H9 (cell line): ENCODE results near the gene GATA1. TPM values are rescaled to one million over a fixed set of nuclear protein-coding genes. Genes with fewer than 3 reads are reported as not detected.

Experiments
- DNase-seq: peaks from one replicate; pipeline ENCODE4 v3.0.0-alpha.2; 2017
- H2AFZ ChIP-seq: one replicate; pipeline ENCODE4 v1.6.1; 2013; ENCODE audit warnings: mild to moderate bottlenecking, low read length, control low read depth, moderate library complexity
- H2AK5ac ChIP-seq: 2 replicates; pipeline ENCODE4 v1.6.1; 2013; ENCODE audit warnings: low read length, control low read depth, mixed read lengths; ENCODE audit not compliant: insufficient read length
- H2BK120ac ChIP-seq: one replicate; pipeline ENCODE4 v1.6.1; 2013; ENCODE audit warnings: low read depth, mild to moderate bottlenecking, low read length, control low read depth, inconsistent platforms; ENCODE audit not compliant: poor library complexity, severe bottlenecking
- H2BK12ac ChIP-seq: 2 replicates; pipeline ENCODE4 v1.6.1; 2013; ENCODE audit warnings: low read length, control low read depth, mixed read lengths, low read depth; ENCODE audit not compliant: insufficient read length
- H2BK15ac ChIP-seq: 2 replicates; pipeline ENCODE4 v1.6.1; 2013; ENCODE audit warnings: low read depth, low read length, control low read depth
- H2BK20ac ChIP-seq: one replicate; pipeline ENCODE4 v1.6.1; 2013; ENCODE audit warnings: low read depth, mild to moderate bottlenecking, low read length, control low read depth, inconsistent platforms; ENCODE audit not compliant: poor library complexity, severe bottlenecking
- H2BK5ac ChIP-seq: 2 replicates; pipeline ENCODE4 v1.6.1; 2013; ENCODE audit warnings: low read length, control low read depth, mixed read lengths; ENCODE audit not compliant: insufficient read length
- H3K14ac ChIP-seq: 2 replicates; pipeline ENCODE4 v1.6.1; 2013; ENCODE audit warnings: low read length, control low read depth; ENCODE audit not compliant: insufficient read depth
- H3K18ac ChIP-seq: 2 replicates; pipeline ENCODE4 v1.6.1; 2013; ENCODE audit warnings: low read depth, mild to moderate bottlenecking, mixed read lengths, low read length, control low read depth; ENCODE audit not compliant: insufficient read length
- H3K23ac ChIP-seq: 2 replicates; pipeline ENCODE4 v1.6.1; 2013; ENCODE audit warnings: low read length, control low read depth, mixed read lengths, low read depth; ENCODE audit not compliant: insufficient read length
- H3K23me2 ChIP-seq: 2 replicates; pipeline ENCODE4 v1.6.1; 2013; ENCODE audit warnings: low read depth, mild to moderate bottlenecking, mixed read lengths, low read length, control low read depth; ENCODE audit not compliant: insufficient read length, poor library complexity, severe bottlenecking
- H3K27ac ChIP-seq: 2 replicates; pipeline ENCODE4 v1.5.1; 2013; ENCODE audit warnings: low read length, control low read depth, mixed read lengths, low read depth; ENCODE audit not compliant: insufficient read length
- H3K27me3 ChIP-seq: 2 replicates; pipeline ENCODE4 v1.6.1; 2013; ENCODE audit warnings: low read length, control low read depth, inconsistent platforms; ENCODE audit not compliant: insufficient read depth
- H3K4ac ChIP-seq: 2 replicates; pipeline ENCODE4 v1.6.1; 2013; ENCODE audit warnings: low read depth, mild to moderate bottlenecking, control low read depth, inconsistent platforms, low read length, moderate library complexity
- H3K4me1 ChIP-seq: 2 replicates; pipeline ENCODE4 v1.6.1; 2013; ENCODE audit warnings: low read length, control low read depth, inconsistent platforms; ENCODE audit not compliant: insufficient read depth
- H3K4me2 ChIP-seq: 2 replicates; pipeline ENCODE4 v1.6.1; 2013; ENCODE audit warnings: low read length, control low read depth, mixed read lengths; ENCODE audit not compliant: insufficient read length, insufficient read depth
- H3K56ac ChIP-seq: 2 replicates; pipeline ENCODE4 v1.6.1; 2013; ENCODE audit warnings: low read depth, mild to moderate bottlenecking, mixed read lengths, low read length, control low read depth; ENCODE audit not compliant: insufficient read length
- H3K79me1 ChIP-seq: 2 replicates; pipeline ENCODE4 v1.6.1; 2013; ENCODE audit warnings: low read depth, mild to moderate bottlenecking, moderate library complexity, low read length, control low read depth, inconsistent platforms; ENCODE audit not compliant: insufficient read depth, poor library complexity, severe bottlenecking
- H3K79me2 ChIP-seq: 2 replicates; pipeline ENCODE4 v1.6.1; 2013; ENCODE audit warnings: low read length, control low read depth, inconsistent platforms; ENCODE audit not compliant: insufficient read depth
- H3K9ac ChIP-seq: 2 replicates; pipeline ENCODE4 v1.6.1; 2013; ENCODE audit warnings: low read length, control low read depth, mixed read lengths; ENCODE audit not compliant: insufficient read length; ENCODE audit errors: extremely low read depth
- H3K9me3 ChIP-seq: one replicate; pipeline ENCODE4 v1.6.1; 2013; ENCODE audit warnings: low read depth, low read length, inconsistent platforms; ENCODE audit not compliant: control insufficient read depth
- H3T11ph ChIP-seq: one replicate; pipeline ENCODE4 v1.6.1; 2013; ENCODE audit warnings: mild to moderate bottlenecking, low read length, control low read depth, inconsistent platforms
- H4K20me1 ChIP-seq: one replicate; pipeline ENCODE4 v1.6.1; 2013; ENCODE audit not compliant: control insufficient read depth, insufficient read length, insufficient read depth
- H4K5ac ChIP-seq: 2 replicates; pipeline ENCODE4 v1.6.1; 2013; ENCODE audit warnings: low read depth, mild to moderate bottlenecking, mixed read lengths, low read length, control low read depth; ENCODE audit not compliant: insufficient read length
- H4K8ac ChIP-seq: replicated peaks from 2 replicates; pipeline ENCODE4 v1.6.1; 2013; ENCODE audit warnings: low read length, control low read depth, mixed read lengths, low read depth; ENCODE audit not compliant: insufficient read length
- H4K91ac ChIP-seq: 2 replicates; pipeline ENCODE4 v1.6.1; 2013; ENCODE audit warnings: low read depth, mild to moderate bottlenecking, moderate library complexity, mixed read lengths, low read length, control low read depth; ENCODE audit not compliant: insufficient read length
- H3K27ac Mint-ChIP-seq, 3 experiments: 2 replicates in 2 of 3; 3 replicates in 1 of 3; pipeline ENCODE4 v1.8.0; 2020 to 2021; ENCODE audit warnings: mixed read lengths in 3 of 3, mild to moderate bottlenecking in 1 of 3, moderate library complexity in 1 of 3
- H3K27me3 Mint-ChIP-seq: 2 replicates; pipeline ENCODE4 v1.8.0; 2021; ENCODE audit warnings: low read depth, mild to moderate bottlenecking, moderate library complexity, mixed read lengths
- H3K36me3 Mint-ChIP-seq, 3 experiments: 2 replicates in 2 of 3; 3 replicates in 1 of 3; pipeline ENCODE4 v1.8.0; 2020 to 2021; ENCODE audit warnings: low read depth in 3 of 3, mixed read lengths in 3 of 3; ENCODE audit not compliant: insufficient read depth in 1 of 3
- H3K4me1 Mint-ChIP-seq, 2 experiments: 2 replicates each; pipeline ENCODE4 v1.8.0; 2020; ENCODE audit warnings: mixed read lengths in 2 of 2
- H3K4me3 Mint-ChIP-seq, 2 experiments: 2 replicates in 1 of 2; 3 replicates in 1 of 2; pipeline ENCODE4 v1.8.0; 2020 to 2021; ENCODE audit warnings: mild to moderate bottlenecking in 2 of 2, mixed read lengths in 2 of 2, moderate library complexity in 1 of 2
- H3K9me3 Mint-ChIP-seq, 2 experiments: 2 replicates in 1 of 2; 3 replicates in 1 of 2; pipeline ENCODE4 v1.8.0; 2020; ENCODE audit warnings: mild to moderate bottlenecking in 2 of 2, mixed read lengths in 2 of 2, moderate library complexity in 1 of 2
- CTCF ChIP-seq: fragments of 200-600 bp; sonication (generic); conservative IDR thresholded peaks from 3 replicates; pipeline ENCODE4 v1.8.0; 2021; ENCODE audit warnings: antibody characterized with exemption, mild to moderate bottlenecking
- WGBS: extraction: QIAGEN DNeasy Blood & Tissue Kit; methylation state at CpG from one replicate; pipeline ENCODE4 v1.1.7; 2013; ENCODE audit warnings: missing lambda C conversion rate, low lambda C conversion rate, mixed read lengths; ENCODE audit not compliant: insufficient read length; ENCODE audit errors: extremely low coverage; 5-methylcytosine and 5-hydroxymethylcytosine counted together
- total RNA-seq: library from RNA; stranded (reverse); gene quantifications from 2 replicates; pipeline ENCODE4 v1.2.1, GENCODE V29; 2021

Gene GATA1
- total RNA-seq, 1 experiment from 2014 or later = not detected

GRCh38 chrX:48794340-48794910 is 8.0 kb downstream of the GATA1 start:
- DNase-seq = no peak
- H3K23ac ChIP-seq = no peak overlapping the region
- Mint-ChIP-seq H3K27ac (no peak overlapping the region; a peak in 1 of 7 replicates), H3K27me3 (peaks cover 2% of the 10 kb centered on the region; the same call in 1 of the 2 replicates), H3K4me3 (no peak overlapping the region), H3K9me3 (peaks cover 68 to 71% of the 10 kb centered on the region in 2 experiments), H3K36me3 (peaks cover 0 to 7% (median 4%) of the 10 kb centered on the region in 3 experiments; a peak in 5 of 7 replicates), H3K4me1 (no peaks in the 10 kb centered on the region)
- no peak overlapping the region for H3K14ac ChIP-seq
- no peaks in the 10 kb centered on the region for H3K27me3 ChIP-seq
- H2BK20ac ChIP-seq = no peak overlapping the region
- H3K56ac ChIP-seq = no peak overlapping the region
- no peak overlapping the region for H3K18ac ChIP-seq
- H3K4me1 ChIP-seq = no peaks in the 10 kb centered on the region
- TF ChIP-seq CTCF = no peak
- no peak overlapping the region for H3K9ac ChIP-seq
- H3K4me2 ChIP-seq = no peak overlapping the region
- H3K27ac ChIP-seq = no peak overlapping the region
- H3K4ac ChIP-seq = no peak overlapping the region
- H4K20me1 ChIP-seq = no peaks in the 10 kb centered on the region
- no peak overlapping the region for H4K8ac ChIP-seq
- H2BK120ac ChIP-seq = no peak overlapping the region
- no peak overlapping the region for H2BK15ac ChIP-seq
- H3K23me2 ChIP-seq = no peaks in the 10 kb centered on the region
- no peaks in the 10 kb centered on the region for H3K79me1 ChIP-seq
- no peak overlapping the region for H2BK12ac ChIP-seq
- H3K79me2 ChIP-seq = no peaks in the 10 kb centered on the region
- H4K5ac ChIP-seq = no peak overlapping the region
- H4K91ac ChIP-seq = no peak overlapping the region
- H2AFZ ChIP-seq = no peak overlapping the region
- no CpG with 5 or more reads among the region's 12 CpGs for WGBS
- no peak overlapping the region for H3T11ph ChIP-seq
- no peak overlapping the region for H2BK5ac ChIP-seq
- H2AK5ac ChIP-seq = no peak overlapping the region
- H3K9me3 ChIP-seq = peaks cover 10% of the 10 kb centered on the region
